Jurkat, Clone E6-1 (cell line): ENCODE results near the gene OR51V1.

Experiments
- DNase-seq: peaks from one replicate; pipeline ENCODE4 v3.0.0-alpha.2; 2011; ENCODE audit warnings: low read depth, low spot score
- H3K4me3 ChIP-seq: 2 replicates; pipeline ENCODE4 v1.5.1; 2011; ENCODE audit warnings: mild to moderate bottlenecking, low read length, control low read depth, moderate library complexity

OR51V1 gene

DNA sequence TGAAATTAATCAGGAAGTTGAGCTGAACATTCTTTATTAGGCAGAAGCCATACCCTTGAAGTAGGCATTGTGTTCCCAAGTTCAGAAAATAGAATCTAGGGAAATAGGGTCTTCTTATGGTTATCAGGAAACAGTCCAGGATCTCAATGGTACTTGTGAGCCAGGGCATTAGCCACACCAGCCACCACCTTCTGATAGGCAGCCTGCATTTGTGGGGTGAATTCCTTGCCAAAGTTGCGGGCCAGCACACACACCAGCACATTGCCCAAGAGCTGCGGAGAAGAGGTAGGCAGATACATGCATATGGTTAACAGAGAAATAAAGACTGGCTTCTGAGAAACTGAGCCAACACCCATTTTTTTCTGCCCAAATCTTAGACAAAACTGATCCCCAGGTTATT lies 32.3 kb upstream of the OR51V1 start:
- no peak overlapping the region for H3K4me3 ChIP-seq
- no peak for DNase-seq

DNA sequence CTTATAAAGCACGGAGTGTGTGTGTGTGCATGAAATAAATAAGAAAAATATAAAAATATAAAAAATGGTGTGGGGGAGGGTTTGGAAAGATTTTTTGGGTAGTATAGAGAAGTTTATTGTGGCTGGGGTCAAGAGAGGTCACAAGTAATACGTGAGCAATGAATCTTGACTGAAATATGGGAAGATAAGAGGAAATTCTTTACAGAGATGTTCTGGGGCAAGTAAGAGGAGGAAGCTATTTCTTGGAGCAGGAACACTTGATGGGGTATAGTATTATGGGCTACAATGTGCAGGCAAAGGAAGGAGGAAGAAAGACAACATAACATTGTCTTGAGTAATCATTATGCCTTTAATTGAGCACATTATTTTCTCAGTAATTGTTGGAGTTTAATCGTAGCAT lies 31.7 kb upstream of the OR51V1 start:
- H3K4me3 ChIP-seq: no peak overlapping the region
- no peak for DNase-seq

GRCh38 chr11:5231111-5231510 lies 30.6 kb upstream of the OR51V1 start:
- no peak for DNase-seq
- no peak overlapping the region for H3K4me3 ChIP-seq

DNA sequence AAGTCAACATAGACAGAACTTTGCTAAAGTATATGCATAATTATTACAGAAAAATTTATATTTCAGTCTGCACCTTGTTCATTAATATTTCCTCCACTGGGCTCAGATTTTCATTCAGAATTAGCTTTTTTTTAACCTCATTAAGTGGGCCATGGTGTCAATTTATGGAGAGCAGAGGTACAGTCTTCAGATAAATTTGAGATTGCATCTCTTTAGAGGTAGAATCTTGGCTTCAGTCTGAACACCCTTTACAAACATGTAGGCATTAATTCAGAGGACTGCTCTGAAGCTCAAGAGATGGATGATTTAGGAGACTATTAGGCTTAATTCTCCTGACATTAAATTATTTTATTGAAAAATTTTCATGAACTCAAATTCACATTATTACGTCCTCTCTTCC lies 29.8 kb upstream of the OR51V1 start:
- no peak overlapping the region for H3K4me3 ChIP-seq
- DNase-seq: no peak

- DNase-seq: no peak
- H3K4me3 ChIP-seq: no peak overlapping the region
Measured at GRCh38 chr11:5229796-5230195, 29.3 kb upstream of the OR51V1 start.

GRCh38 chr11:5229356-5229755 lies 28.9 kb upstream of the OR51V1 start:
- no peak overlapping the region for H3K4me3 ChIP-seq
- DNase-seq: no peak

- DNase-seq: no peak
- H3K4me3 ChIP-seq: no peak overlapping the region
Measured at GRCh38 chr11:5228124-5228523, 27.6 kb upstream of the OR51V1 start.

DNA sequence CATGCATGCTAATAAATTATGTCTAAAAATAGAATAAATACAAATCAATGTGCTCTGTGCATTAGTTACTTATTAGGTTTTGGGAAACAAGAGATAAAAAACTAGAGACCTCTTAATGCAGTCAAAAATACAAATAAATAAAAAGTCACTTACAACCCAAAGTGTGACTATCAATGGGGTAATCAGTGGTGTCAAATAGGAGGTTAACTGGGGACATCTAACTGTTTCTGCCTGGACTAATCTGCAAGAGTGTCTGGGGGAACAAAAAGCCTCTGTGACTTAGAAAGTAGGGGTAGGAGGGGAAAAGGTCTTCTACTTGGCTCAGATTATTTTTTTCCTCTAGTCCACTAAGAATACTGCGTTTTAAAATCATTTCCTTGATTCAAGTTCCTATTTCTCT lies 27.2 kb upstream of the OR51V1 start:
- no peak for DNase-seq
- H3K4me3 ChIP-seq: no peak overlapping the region

DNA sequence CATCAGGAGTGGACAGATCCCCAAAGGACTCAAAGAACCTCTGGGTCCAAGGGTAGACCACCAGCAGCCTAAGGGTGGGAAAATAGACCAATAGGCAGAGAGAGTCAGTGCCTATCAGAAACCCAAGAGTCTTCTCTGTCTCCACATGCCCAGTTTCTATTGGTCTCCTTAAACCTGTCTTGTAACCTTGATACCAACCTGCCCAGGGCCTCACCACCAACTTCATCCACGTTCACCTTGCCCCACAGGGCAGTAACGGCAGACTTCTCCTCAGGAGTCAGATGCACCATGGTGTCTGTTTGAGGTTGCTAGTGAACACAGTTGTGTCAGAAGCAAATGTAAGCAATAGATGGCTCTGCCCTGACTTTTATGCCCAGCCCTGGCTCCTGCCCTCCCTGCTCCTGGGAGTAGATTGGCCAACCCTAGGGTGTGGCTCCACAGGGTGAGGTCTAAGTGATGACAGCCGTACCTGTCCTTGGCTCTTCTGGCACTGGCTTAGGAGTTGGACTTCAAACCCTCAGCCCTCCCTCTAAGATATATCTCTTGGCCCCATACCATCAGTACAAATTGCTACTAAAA lies 26.3 kb upstream of the OR51V1 start, which contains the start of gene HBB:
HBB (minus strand) TSS at position 340 of the 579 bp plus-strand sequence; CDS start at position 290, 50 bp downstream.
- DNase-seq: no peak
- no peak within 1 kb of the TSS for H3K4me3 ChIP-seq

- no peak overlapping the region for H3K4me3 ChIP-seq
- no peak for DNase-seq
Measured at GRCh38 chr11:5225480-5225871, 25.0 kb upstream of the OR51V1 start.

GRCh38 chr11:5224538-5225479 lies 24.3 kb upstream of the OR51V1 start:
- no peak for DNase-seq
- no peak overlapping the region for H3K4me3 ChIP-seq

DNA sequence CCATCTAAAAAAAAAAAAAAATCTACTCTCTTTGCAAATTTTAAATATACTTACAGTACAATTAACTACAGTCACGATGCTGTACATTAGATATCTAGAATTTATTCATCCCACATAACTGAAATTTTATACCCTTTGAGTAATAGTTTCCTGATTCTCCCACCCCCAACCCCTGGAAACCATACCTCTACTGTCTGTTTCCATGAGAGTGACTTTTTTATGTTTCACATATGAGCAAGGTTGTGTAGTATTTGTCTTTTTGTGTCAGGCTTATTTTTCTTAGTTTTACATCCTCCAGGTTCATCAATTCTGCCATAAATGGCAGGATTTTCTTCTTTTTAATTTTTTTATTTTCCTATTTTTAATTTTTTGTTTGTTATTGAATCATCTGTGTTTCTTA lies 23.2 kb upstream of the OR51V1 start:
- H3K4me3 ChIP-seq: no peak overlapping the region
- no peak for DNase-seq

- no peak for DNase-seq
- H3K4me3 ChIP-seq: no peak overlapping the region
Measured at GRCh38 chr11:5223146-5223545, 22.7 kb upstream of the OR51V1 start.

- no peak overlapping the region for H3K4me3 ChIP-seq
- no peak for DNase-seq
Measured at GRCh38 chr11:5210376-5210885, 9.9 kb upstream of the OR51V1 start.

- no peak for DNase-seq
- no peak overlapping the region for H3K4me3 ChIP-seq
Measured at GRCh38 chr11:5204787-5205186, 4.3 kb upstream of the OR51V1 start.

- DNase-seq: no peak
- no peak overlapping the region for H3K4me3 ChIP-seq
Measured at GRCh38 chr11:5203366-5203765, 2.9 kb upstream of the OR51V1 start.

GRCh38 chr11:5198285-5198684 lies 2.2 kb downstream of the OR51V1 start:
- H3K4me3 ChIP-seq: no peak overlapping the region
- no peak for DNase-seq

GRCh38 chr11:5197536-5197935 lies 2.9 kb downstream of the OR51V1 start:
- no peak overlapping the region for H3K4me3 ChIP-seq
- DNase-seq: no peak

- no peak overlapping the region for H3K4me3 ChIP-seq
- no peak for DNase-seq
Measured at GRCh38 chr11:5196731-5197130, 3.8 kb downstream of the OR51V1 start.

- no peak for DNase-seq
- no peak overlapping the region for H3K4me3 ChIP-seq
Measured at GRCh38 chr11:5196067-5196466, 4.4 kb downstream of the OR51V1 start.
